Ascending aorta (tissue), 2 donors: Measurements from ENCODE around the gene ATF7IP2. TPM values are rescaled to one million over a fixed set of nuclear protein-coding genes. Genes with fewer than 3 reads are reported as not detected.
"Not testable (repeated sequence)": the region's sequence is repeated elsewhere in the genome, so short reads cannot be mapped to it uniquely, and the experiment has no call there.

Source experiments
- DNase-seq, 2 donors: peaks; one replicate each; pipeline ENCODE4 v3.0.0-alpha.2; 2019; ENCODE audit warnings: low spot score in 2 of 2
- H3K27ac ChIP-seq, 2 donors: fragments of 200-600 bp; sonication (generic); one replicate each; pipeline ENCODE4 v1.5.1; 2016 to 2017; ENCODE audit warnings: mild to moderate bottlenecking in 1 of 2
- H3K27me3 ChIP-seq: fragments of 200-600 bp; sonication (generic); one replicate; pipeline ENCODE4 v1.5.1; 2017
- H3K36me3 ChIP-seq, 2 donors: fragments of 200-600 bp; sonication (generic); one replicate each; pipeline ENCODE4 v1.5.1; 2016
- H3K4me1 ChIP-seq, 2 donors: fragments of 200-600 bp; sonication (generic); one replicate each; pipeline ENCODE4 v1.5.1; 2016 to 2017; ENCODE audit warnings: mild to moderate bottlenecking in 1 of 2
- H3K4me3 ChIP-seq, 2 donors: fragments of 200-600 bp; sonication (generic); one replicate each; pipeline ENCODE4 v1.5.1; 2016 to 2017; ENCODE audit warnings: mild to moderate bottlenecking in 1 of 2
- H3K9me3 ChIP-seq, 2 donors: fragments of 200-600 bp; sonication (generic); one replicate each; pipeline ENCODE4 v1.5.1; 2016
- intact Hi-C: fragments of 100-400 bp; cut with DNase I; formaldehyde crosslinking; loops from one replicate; pipeline ENCODE4 v1.15.1; 2023
- total RNA-seq: library from RNA; depleted of rRNA; stranded (reverse); fragments of >200 nt; gene quantifications from one replicate; pipeline ENCODE4 v1.1.0, GENCODE V29; 2016
- TF ChIP-seq, protein P1 (sequence below), 3 experiments: fragments of 200-600 bp in 2 of 3; fragments of 450-650 bp in 1 of 3; sonication (generic) in 2 of 3; IDR thresholded peaks; one replicate each; pipeline ENCODE4 v1.5.1; 2016 to 2019; ENCODE audit warnings: antibody characterized with exemption in 3 of 3, mild to moderate bottlenecking in 1 of 3, moderate library complexity in 1 of 3

The ATF7IP2 gene
- total RNA-seq, 1 donor from 2014 or later = not detected

DNA sequence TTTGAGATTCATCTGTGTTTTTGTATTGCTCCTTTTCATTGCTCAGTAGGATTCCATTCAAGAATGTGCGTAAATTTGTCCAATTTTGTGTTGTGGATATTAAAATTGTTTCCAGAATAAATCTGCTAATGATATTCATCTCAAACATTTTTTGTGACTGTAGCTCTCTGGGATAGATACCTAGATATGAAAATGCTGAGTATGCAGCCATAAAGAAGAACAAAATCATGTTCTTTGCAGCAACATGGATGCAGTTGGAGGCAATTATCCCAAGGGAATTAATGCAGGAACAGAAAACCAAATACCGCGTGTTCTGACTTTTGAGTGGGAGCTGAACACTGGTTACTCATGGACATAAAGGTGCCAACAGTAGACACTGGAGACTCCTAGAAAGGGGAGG is 40.2 kb upstream of the ATF7IP2 start:
- peaks cover under 1 to 21% of the 10 kb centered on the region in 2 donors for H3K9me3 ChIP-seq
- no peak for DNase-seq
- intact Hi-C loops = no loop called here
- no peaks in the 10 kb centered on the region for H3K36me3 ChIP-seq
- TF ChIP-seq, protein P1, sequence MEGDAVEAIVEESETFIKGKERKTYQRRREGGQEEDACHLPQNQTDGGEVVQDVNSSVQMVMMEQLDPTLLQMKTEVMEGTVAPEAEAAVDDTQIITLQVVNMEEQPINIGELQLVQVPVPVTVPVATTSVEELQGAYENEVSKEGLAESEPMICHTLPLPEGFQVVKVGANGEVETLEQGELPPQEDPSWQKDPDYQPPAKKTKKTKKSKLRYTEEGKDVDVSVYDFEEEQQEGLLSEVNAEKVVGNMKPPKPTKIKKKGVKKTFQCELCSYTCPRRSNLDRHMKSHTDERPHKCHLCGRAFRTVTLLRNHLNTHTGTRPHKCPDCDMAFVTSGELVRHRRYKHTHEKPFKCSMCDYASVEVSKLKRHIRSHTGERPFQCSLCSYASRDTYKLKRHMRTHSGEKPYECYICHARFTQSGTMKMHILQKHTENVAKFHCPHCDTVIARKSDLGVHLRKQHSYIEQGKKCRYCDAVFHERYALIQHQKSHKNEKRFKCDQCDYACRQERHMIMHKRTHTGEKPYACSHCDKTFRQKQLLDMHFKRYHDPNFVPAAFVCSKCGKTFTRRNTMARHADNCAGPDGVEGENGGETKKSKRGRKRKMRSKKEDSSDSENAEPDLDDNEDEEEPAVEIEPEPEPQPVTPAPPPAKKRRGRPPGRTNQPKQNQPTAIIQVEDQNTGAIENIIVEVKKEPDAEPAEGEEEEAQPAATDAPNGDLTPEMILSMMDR (IDR thresholded peaks at IDR 0.05) = no peak
- H3K27me3 ChIP-seq = no peaks in the 10 kb centered on the region
- H3K4me1 ChIP-seq = no peaks in the 10 kb centered on the region
- no peak overlapping the region for H3K4me3 ChIP-seq
- H3K27ac ChIP-seq = no peak overlapping the region

DNA sequence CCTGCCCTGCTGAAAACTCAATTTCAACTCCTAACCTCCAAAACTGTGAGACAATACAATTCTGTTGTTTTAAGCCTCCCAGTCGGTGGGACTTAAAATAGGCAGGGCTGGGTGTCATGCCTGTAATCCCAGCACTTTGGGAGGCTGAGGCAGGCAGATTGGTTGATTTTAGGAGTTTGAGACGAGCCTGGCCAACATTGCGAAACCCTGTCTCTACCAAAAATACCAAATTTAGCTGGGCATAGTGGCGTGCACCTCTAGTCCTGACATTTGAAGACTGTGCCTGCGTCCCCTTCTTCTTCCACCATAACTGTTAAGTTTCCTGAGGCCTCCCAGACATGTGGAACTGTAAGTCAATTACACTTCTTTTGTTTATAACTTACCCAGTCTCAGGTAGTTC is 36.0 kb upstream of the ATF7IP2 start:
- no peak overlapping the region for H3K4me3 ChIP-seq
- H3K27me3 ChIP-seq = no peaks in the 10 kb centered on the region
- no peak for DNase-seq
- intact Hi-C loops = no loop called here
- H3K4me1 ChIP-seq = no peaks in the 10 kb centered on the region
- no peaks in the 10 kb centered on the region for H3K9me3 ChIP-seq
- no peak overlapping the region for H3K27ac ChIP-seq
- no peaks in the 10 kb centered on the region for H3K36me3 ChIP-seq
- TF ChIP-seq, protein P1 (IDR thresholded peaks at IDR 0.05) = no peak

DNA sequence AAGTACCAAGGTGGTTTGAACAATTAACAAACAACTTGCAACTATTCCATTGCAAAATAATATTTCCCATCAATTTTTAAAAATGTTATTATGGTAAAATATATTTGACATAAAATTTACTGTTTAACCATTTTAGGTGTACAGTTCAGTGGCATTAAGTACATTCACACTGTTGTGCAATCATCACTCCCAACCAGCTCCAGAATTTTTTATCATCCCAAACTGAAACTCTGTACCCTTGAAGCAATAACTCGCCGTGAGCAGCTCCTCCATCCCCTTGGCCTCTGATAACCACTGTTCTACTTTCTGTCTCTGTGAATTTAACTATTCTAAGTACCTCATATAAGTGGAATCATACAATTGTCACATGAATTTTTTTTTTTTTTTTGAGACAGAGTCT is 33.6 kb upstream of the ATF7IP2 start:
- TF ChIP-seq, protein P1 (IDR thresholded peaks at IDR 0.05) = no peak
- no peak for DNase-seq
- no peak overlapping the region for H3K27ac ChIP-seq
- no peaks in the 10 kb centered on the region for H3K27me3 ChIP-seq
- intact Hi-C loops = no loop called here
- no peaks in the 10 kb centered on the region for H3K9me3 ChIP-seq
- no peaks in the 10 kb centered on the region for H3K4me1 ChIP-seq
- no peak overlapping the region for H3K4me3 ChIP-seq
- H3K36me3 ChIP-seq = no peaks in the 10 kb centered on the region

DNA sequence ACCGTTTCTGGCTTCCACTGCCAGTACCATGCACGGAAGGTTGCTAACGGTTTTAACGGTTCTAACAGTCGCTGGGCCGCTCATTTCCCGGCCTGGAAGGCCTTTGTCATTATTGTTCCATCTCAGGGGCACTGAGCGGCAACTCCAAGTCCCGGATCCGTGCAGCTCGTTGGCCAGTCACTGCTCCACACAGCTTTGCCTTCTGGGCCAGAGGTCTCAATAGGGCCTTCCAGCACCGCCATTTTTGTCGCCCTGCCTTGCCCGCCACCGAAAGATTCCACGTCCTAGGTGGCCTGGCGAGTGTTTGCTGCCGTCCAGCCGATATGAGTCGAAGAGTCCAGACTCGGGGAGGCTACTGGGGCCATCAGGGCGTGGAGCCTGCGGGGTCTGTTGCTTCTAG is 30.3 kb upstream of the ATF7IP2 start:
- Histone ChIP-seq H3K4me3 (no peak overlapping the region), H3K4me1 (no peaks in the 10 kb centered on the region), H3K9me3 (no peaks in the 10 kb centered on the region), H3K27me3 (no peaks in the 10 kb centered on the region), H3K36me3 (no peaks in the 10 kb centered on the region), H3K27ac (no peak overlapping the region)
- intact Hi-C loops = no loop called here
- DNase-seq = no peak
- TF ChIP-seq, protein P1 (IDR thresholded peaks at IDR 0.05) = no peak

DNA sequence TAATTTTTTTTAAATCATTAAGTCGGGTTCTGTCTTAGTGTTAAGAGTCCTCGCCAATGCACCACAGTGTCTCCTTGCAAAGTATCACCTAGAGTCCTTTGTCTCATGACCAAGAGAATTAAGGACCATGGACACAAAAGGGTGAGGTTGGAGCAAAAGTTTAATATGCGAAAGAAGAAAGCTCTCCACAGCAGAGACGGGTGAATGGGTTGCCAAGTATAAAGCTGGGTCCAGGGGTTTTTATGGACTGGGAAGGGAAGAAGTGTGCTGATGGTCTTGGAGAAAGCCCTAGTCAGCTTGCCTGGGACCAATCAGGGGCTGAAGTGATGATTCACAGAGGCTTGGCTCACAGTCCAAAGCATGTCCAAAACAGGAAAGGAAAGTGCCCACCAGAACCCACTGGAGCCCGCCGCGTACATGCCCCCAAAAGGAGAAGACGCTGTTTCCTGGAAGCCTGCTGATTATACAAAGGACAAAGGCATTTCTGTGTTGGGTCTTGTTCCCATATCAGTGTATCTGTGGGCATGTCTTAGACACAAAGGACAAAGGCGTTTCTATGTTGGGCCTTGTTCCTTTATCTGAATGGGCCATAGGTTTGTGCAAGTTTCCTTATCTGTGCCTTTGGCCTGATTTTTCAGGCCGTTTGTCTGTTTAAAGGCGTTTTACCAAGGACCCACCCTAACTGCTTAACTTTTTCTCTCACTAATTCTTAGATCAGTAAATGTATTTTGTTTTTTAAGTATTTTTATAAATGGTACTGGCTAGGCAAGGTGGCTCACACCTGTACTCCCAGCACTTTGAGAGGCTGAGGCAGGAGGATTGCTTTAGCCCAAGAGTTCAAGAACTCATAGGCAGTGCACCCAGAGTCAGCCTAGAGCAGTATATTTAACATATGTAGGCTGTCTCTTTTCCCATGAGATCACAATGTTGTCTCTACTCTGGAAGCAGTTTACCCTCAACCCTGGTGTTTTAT is 28.7 kb upstream of the ATF7IP2 start:
- no peak overlapping the region for H3K4me3 ChIP-seq
- H3K27me3 ChIP-seq = no peaks in the 10 kb centered on the region
- H3K27ac ChIP-seq = no peak overlapping the region
- intact Hi-C loops = no loop called here
- H3K4me1 ChIP-seq = no peaks in the 10 kb centered on the region
- DNase-seq = no peak
- TF ChIP-seq, protein P1 (IDR thresholded peaks at IDR 0.05) = no peak
- no peaks in the 10 kb centered on the region for H3K36me3 ChIP-seq
- H3K9me3 ChIP-seq = no peaks in the 10 kb centered on the region

DNA sequence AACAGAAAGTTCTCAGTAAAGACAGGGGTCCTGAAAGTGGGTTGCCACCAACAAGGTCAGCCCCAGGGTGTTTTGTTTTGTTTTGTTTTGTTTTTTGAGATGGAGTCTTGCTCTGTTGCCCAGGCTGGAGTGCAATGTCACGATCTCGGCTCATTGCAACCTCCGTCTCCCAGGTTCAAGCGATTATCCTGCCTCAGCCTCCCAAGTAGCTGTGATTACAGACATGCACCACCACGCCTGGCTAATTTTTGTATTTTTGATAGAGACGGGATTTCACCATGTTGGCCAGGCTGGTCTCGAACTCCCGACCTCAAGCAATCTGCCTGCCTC is 24.1 kb upstream of the ATF7IP2 start:
- H3K27me3 ChIP-seq, H3K9me3 ChIP-seq, H3K4me1 ChIP-seq, H3K36me3 ChIP-seq, DNase-seq, intact Hi-C loops, H3K4me3 ChIP-seq, H3K27ac ChIP-seq: not testable (repeated sequence)
